SW480 (cell line): Measurements from ENCODE around the gene P4HB.

Experiments used
- DNase-seq: peaks from one replicate; pipeline ENCODE4 v3.0.0-alpha.2; 2016; ENCODE audit warnings: low spot score

The P4HB gene

DNA sequence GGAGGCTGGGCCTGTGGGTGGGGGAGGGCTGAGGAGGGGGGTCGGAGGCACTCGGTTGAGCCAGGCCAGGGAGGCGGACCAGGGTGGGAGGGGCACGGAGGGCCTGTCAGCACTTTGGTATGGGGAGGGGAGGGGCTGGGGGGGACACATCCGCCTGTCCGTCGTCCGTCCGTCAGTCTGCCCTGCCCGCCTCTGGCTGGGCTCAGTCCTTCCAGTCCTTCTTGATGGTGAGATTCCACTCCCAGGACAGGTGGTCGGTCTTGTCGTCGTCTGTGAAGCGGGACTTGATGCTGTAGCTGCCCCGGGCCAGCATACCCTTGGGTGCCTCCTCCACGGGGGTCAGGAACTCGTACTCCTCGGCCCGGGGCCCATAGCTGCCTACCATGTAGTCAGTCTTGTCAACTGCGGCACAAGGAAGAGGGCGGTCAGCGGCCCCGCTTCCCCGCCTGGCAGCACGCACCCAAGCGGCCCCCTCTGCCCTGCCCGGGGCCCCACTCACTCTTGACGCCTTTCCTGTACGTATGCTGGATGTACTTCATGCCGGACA lies 8.4 kb upstream of the P4HB start:
- peak; percentile 83 for DNase-seq

DNA sequence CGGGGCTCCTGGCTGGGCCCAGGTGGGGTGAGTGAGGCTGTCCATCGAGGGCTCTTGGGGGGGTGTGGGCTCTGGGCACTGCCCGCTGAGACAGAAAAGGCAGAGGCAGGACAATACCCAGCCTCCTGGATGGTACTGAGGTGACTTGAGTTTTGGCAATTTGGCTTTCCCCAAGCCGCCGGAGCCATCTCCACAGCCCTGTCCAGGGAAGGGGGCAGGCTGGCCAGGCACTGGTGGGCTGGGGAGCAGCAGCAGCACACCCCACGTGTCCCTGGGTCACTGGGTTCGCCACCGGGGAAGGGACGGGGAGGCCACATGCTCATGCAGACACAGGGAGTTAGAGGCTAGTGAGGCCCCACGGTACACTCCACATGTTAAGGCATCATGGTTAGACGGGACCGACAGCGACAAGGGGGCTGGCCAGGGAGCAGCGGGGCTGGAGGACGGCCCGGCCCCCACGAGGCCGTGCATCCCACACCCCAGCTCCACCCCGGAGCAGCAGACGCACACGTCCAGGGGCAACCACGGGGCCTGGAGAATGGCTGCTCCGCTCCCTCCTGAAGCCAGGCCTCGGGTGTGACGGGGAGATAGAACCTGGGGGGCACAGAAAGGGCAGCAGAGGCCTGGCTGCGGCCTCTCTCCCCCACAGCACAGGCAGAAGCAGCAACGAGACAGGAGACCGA lies 7.8 kb upstream of the P4HB start:
- peak; percentile 62 for DNase-seq

- DNase-seq = peak; percentile 68
Observed at GRCh38 chr17:81867170-81867990, 7.0 kb upstream of the P4HB start.

- no peak for DNase-seq
Observed at GRCh38 chr17:81866440-81867169, 6.3 kb upstream of the P4HB start.

- DNase-seq = peak; percentile 76
Observed at GRCh38 chr17:81865733-81866439, 5.6 kb upstream of the P4HB start.

- DNase-seq = no peak
Observed at GRCh38 chr17:81865358-81865732, 5.0 kb upstream of the P4HB start.

- no peak for DNase-seq
Observed at GRCh38 chr17:81863833-81864768, 3.8 kb upstream of the P4HB start.

DNA sequence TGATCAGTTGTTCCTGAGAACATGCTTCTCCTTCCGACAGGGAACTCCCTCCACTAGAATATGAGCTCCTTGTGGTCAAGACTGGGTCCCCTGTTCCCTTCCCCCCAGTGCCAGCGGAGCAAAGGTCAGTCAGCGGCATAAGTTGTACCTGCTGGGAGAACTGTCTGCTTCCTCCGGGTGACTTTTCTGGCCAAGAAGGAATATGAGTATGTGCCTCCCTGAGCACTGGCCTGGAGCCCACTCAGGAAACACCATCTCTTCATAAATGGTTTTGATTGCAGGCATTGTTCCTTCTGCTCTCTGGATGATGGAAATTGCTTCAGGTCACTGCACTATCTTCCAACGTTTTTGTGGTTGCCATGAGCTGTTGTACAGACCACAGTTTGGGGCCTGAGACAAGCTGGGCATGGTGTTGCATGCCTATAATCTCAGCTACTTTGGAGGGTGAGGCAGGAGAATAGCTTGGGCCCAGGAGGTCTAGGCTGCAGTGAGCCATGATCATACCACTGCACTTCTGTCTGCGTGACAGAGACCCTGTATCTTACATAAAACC lies 2.9 kb upstream of the P4HB start:
- DNase-seq = no peak

DNA sequence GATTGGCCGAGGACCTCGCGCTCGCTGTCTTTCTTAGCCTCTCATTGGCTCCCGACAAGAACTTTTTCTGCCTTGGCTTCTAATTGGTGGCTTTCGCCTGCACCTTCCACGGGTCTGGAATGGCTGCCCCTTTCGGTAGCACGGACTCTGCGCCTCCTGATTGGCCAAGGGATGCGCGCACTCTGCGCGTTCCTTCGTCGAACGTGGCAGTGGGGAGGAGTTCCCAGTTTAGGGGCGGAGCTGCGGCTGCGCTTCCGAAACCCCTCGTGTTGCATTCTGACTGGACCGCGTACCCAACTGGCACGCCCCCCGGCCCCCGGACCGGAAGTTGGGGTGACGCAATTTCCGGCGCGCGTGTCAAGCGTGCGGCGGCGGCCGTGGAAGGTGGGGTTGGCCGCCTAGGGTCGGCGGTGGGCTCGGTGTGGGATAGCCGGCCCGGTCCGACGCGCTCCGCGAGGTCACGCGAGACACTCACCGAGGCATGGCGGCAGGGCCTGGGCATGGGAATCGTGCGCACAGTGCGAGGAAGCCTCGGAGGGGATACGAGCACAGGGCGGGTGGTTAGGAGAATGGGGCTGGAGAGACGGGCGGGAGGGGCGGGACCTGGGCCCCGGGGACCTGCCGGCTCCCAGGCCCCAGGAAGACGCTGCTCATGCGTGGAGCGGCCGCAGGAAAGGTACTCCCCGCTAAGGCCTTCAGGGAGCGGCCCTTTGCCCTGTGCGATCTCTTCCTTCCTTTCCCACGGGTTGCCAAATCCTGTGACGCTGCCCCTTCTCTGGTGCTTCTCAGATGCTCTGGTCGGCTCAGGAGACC lies 627 bp upstream of the P4HB start:
- peak; percentile 100 for DNase-seq

DNA sequence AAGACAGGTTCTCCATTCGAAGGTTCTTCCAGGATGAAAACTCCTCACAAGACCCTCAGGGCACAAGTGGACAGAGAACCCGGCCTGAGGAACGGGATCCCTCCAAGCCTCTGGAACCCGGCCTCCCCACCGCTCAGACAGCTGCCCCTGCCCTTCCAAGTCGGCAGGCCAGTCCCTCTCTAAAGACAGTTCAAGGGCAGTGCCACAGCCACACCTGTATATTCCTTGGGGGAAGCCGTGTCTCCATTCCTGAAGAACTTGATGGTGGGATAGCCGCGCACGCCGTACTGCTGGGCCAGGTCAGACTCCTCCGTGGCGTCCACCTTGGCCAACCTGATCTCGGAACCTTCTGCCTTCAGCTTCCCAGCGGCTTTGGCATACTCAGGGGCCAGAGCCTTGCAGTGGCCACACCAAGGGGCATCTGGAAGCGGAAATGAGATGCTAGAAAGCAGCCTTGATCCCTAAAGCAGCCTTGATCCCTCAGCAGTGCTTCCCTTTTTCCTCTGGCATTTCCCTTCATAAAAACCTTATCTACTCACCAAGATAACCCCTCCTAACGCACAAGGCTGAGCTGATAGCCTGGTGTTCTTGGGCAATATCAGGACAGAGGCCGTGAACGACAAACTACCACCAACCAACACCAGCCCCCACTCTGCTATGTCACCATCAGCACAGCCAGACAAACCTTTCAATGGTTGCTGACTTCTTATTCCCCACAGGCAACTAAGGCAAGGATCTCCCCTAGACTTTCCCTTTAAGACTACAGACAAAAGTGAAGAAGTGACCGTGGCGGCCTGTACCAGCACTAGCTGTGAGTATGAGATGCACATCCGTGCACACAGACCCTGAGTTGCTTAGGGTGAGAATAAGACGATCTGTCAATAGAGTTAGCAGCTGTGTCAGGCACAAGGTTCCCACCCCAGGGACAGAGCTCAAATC lies 1.1 kb downstream of the P4HB start:
- no peak for DNase-seq

GRCh38 chr17:81858170-81858966 lies 2.0 kb downstream of the P4HB start:
- DNase-seq = no peak

GRCh38 chr17:81854974-81855774 lies 5.2 kb downstream of the P4HB start:
- no peak for DNase-seq

DNA sequence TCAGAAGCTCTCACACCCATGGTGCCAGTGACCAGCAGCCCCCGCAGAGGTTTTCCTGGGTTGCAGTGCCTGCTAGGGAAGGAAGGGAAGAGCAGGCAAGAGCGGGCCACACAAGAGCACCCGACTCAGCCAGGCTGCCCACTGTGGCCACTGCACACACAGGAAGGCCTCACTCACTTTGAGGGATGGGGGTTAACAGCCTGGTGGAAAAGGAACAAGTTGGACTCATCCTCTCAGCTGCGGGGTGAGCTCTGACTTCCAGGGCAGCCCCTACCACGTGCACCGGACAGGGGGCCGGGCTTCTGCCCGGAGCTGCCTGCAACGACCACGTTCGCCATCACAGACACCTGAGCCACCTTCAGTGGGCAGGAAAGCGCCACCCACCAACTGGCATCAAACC lies 8.1 kb downstream of the P4HB start:
- DNase-seq = no peak

GRCh38 chr17:81851423-81851822 lies 8.9 kb downstream of the P4HB start:
- DNase-seq = no peak

DNA sequence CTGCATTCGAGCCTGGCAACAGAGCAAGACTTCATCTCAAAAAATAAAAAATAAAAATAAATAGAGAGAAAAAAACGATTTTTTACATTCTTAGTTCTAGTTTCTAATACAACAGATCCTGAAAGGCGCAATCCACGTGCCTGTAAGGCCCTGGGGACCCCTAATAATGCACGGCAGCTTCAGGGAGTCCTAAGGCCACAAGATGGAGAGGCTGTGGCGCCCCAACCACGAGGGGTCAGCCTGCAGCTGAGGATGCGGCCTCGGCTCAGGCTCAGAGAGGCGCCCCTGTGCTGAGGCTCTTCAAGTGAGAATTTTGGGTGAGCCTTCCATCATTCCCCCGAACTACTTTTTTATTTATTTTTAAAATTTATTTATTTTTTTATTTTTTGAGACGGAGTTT lies 10.9 kb downstream of the P4HB start:
- DNase-seq = no peak

DNA sequence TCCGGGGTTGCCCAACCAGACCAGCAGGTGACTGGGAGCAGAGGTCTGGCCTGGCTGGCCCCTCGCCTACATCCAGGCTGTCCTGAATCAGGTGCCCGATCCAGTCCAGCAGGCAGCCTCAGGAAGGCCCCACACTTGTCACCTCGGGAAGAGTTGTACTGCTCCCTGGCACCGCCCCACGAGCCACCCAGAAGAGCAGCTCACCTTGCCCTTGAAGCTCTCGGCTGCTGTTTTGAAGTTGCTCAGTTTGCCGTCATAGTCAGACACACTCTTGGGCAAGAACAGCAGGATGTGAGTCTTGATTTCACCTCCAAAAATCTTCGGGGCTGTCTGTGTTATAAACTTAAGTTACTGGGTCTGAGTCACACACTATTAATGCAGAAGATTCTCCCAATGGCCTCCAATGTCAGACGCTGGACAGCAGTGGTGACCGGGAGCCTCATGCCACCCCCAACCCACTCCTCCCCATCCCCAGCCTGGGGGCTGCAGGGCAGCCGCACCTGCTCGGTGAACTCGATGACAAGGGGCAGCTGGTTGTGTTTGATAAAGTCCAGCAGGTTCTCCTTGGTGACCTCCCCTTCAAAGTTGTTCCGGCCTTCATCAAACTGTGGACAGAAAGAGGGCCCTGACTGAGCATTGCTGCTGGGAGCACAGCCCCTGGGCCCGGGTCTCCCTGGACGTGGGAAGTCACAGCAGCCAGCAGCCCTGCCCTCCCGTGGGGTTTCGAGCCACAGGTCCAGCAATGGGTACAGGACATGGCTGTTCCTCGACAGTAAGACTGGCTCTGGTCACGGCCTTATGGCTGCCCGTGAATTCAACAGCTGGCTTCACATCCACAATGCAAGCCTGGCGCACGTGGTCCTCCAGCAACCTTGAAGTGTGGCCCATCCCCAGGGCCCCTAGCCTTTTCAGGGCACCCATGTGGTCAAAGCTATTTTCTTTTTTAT lies 13.3 kb downstream of the P4HB start:
- no peak for DNase-seq
